Heart left ventricle (tissue), 13 donors: ENCODE measurements around the gene EP400.

Experiments
- POLR2A ChIP-seq, 2 donors: fragments of 450-650 bp; IDR thresholded peaks; one replicate each; pipeline ENCODE4 v1.6.1; 2017; ENCODE audit warnings: antibody characterized with exemption in 2 of 2, mild to moderate bottlenecking in 2 of 2, moderate library complexity in 2 of 2
- TF ChIP-seq, protein P1 (sequence below), 12 donors: fragments of 200-600 bp; sonication (generic) in 4 of 12; IDR thresholded peaks; one replicate each; pipeline versions ENCODE4 v1.5.0 to v1.8.0; 2018 to 2022; ENCODE audit warnings: antibody characterized with exemption in 12 of 12, mild to moderate bottlenecking in 5 of 12
- donor health status: ischemic (EF 13 %, LVEDD 7.1; RV severe dilation, severe dysfunction).
- donor health status: DM: no; HTN: yes; CAD: no.
- donor health status: DM: no; HTN: no; CAD: no.
- donor health status: ischemic (EF 25% LVEDD 6.9; RV normal size, moderate dysfunction).
- donor health status: ischemic (EF 25% LVEDD 5.7; RV mildly dilated, moderate dysfunction).
- donor health status: ischemic (EF 35%, LVEDD 5.7; RV mildly dilated, moderate dysfunction).
- donor health status: nonischemic (EF 11% LVEDD 7.7; RV severe dilation, severe dysfunction).
- donor health status: DM: yes; HTN: yes; CAD: no.
- donor health status: PGD.
- donor health status: ischemic (EF 29% LVEDD 5.4; RV normal size, mild dysfunction).
- donor health status: nonischemic (EF 23%, LVEDD 6.1; RV moderate dilation, normal function).

DNA sequence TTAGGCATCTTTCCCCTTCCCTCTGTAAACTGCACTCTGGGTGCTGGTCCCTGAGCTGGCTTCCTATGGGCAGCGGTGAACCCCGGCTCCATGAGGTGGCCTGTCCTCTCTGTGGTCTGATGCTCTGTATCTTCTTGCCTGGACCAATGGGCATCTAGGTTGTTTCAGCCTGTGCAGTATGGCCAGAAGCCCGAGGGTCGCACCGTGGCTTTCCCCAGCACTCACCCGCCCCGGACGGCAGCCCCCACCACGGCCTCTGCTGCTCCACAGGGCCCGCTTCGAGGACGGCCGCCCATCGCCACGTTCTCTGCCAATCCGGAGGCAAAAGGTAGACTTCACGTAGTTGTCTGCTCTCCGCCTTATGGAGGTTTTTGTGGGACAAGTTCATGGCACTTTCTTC, 70.1 kb downstream of the EP400 start:
- TF ChIP-seq POLR2A (IDR thresholded peaks at IDR 0.05): no peak
- TF ChIP-seq, protein P1, sequence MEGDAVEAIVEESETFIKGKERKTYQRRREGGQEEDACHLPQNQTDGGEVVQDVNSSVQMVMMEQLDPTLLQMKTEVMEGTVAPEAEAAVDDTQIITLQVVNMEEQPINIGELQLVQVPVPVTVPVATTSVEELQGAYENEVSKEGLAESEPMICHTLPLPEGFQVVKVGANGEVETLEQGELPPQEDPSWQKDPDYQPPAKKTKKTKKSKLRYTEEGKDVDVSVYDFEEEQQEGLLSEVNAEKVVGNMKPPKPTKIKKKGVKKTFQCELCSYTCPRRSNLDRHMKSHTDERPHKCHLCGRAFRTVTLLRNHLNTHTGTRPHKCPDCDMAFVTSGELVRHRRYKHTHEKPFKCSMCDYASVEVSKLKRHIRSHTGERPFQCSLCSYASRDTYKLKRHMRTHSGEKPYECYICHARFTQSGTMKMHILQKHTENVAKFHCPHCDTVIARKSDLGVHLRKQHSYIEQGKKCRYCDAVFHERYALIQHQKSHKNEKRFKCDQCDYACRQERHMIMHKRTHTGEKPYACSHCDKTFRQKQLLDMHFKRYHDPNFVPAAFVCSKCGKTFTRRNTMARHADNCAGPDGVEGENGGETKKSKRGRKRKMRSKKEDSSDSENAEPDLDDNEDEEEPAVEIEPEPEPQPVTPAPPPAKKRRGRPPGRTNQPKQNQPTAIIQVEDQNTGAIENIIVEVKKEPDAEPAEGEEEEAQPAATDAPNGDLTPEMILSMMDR (IDR thresholded peaks at IDR 0.05): no peak
